ENCODE results near the gene CPPED1. TPM values are rescaled to one million over a fixed set of nuclear protein-coding genes. Genes with fewer than 3 reads are reported as not detected.

CPPED1 gene
- total and polyA plus RNA-seq, 4 donors = 10.4 to 29.1 (median 23.0) TPM

GRCh38 chr16:12798171-12798570 is 5.5 kb downstream of the CPPED1 start (continued):
- TF ChIP-seq REST (IDR thresholded peaks at IDR 0.05) = no peak
- TF ChIP-seq YY1 (IDR thresholded peaks at IDR 0.05) = no peak
- no peak for TF ChIP-seq RAD21 (IDR thresholded peaks at IDR 0.05)
- no peak for TF ChIP-seq MAX (IDR thresholded peaks at IDR 0.05)
- no peak for TF ChIP-seq FOXA1 (IDR thresholded peaks at IDR 0.05)

GRCh38 chr16:12796498-12796897 is 7.2 kb downstream of the CPPED1 start:
- DNase-seq (ENCODE audit: low spot score) = no peak
- Histone ChIP-seq H3K9me3 (ENCODE audit: control insufficient read depth in 4 of 4, low read length in 3 of 4) (no peaks in the 10 kb centered on the region), H3K4me3 (ENCODE audit: low read depth in 1 of 3, low read length in 3 of 3) (no peak overlapping the region), H3K36me3 (ENCODE audit: control insufficient read depth in 4 of 4, insufficient read depth in 3 of 4, low read depth in 1 of 4, low read length in 3 of 4) (peaks cover 0 to 3% (median 0%) of the 10 kb centered on the region in 4 donors), H3K9ac (ENCODE audit: low read depth in 1 of 2, low read length in 2 of 2) (no peak overlapping the region), H3K27me3 (ENCODE audit: control insufficient read depth in 4 of 4, insufficient read depth in 4 of 4, low read length in 3 of 4) (no peaks in the 10 kb centered on the region), H3K4me1 (ENCODE audit: control insufficient read depth in 4 of 4, insufficient read depth in 4 of 4, low read length in 3 of 4) (peaks cover 3 to 23% (median 15%) of the 10 kb centered on the region in 4 donors), H3K27ac (ENCODE audit: low read depth in 1 of 2, low read length in 2 of 2) (no peak overlapping the region)
- 97% methylated on average over 5 of the region's 5 CpGs for WGBS
- TF ChIP-seq TAF1 (conservative IDR thresholded peaks at IDR 0.05) (no peak), FOXA2 (IDR thresholded peaks at IDR 0.05) (no peak), ZBTB33 (IDR thresholded peaks at IDR 0.05) (no peak), REST (IDR thresholded peaks at IDR 0.05) (no peak), MAX (IDR thresholded peaks at IDR 0.05) (no peak), SP1 (IDR thresholded peaks at IDR 0.05) (no peak), CTCF (IDR thresholded peaks at IDR 0.05; ENCODE audit: low read depth, low read length, missing input control) (no peak), RAD21 (IDR thresholded peaks at IDR 0.05) (no peak), EGR1 (IDR thresholded peaks at IDR 0.05; ENCODE audit: low read depth in 2 of 2) (no peak), ATF3 (IDR thresholded peaks at IDR 0.05) (no peak), YY1 (IDR thresholded peaks at IDR 0.05) (no peak), FOXA1 (IDR thresholded peaks at IDR 0.05) (no peak), NR2F2 (IDR thresholded peaks at IDR 0.05) (no peak), GABPA (IDR thresholded peaks at IDR 0.05 in 1 of 2, conservative IDR thresholded peaks at IDR 0.05 in 1 of 2) (no peak), RXRA (IDR thresholded peaks at IDR 0.05) (no peak), HNF4A (conservative IDR thresholded peaks at IDR 0.05) (no peak), JUND (IDR thresholded peaks at IDR 0.05) (no peak), HNF4G (IDR thresholded peaks at IDR 0.05) (no peak)
